Liver (tissue), 3 donors: Measurements from ENCODE around the gene TBX5.

ENCODE experiments used
- GABPA ChIP-seq, 2 donors: IDR thresholded peaks in 1 of 2; conservative IDR thresholded peaks in 1 of 2; 2 replicates each; pipeline ENCODE4 v1.6.1; 2016; ENCODE audit warnings: antibody characterized with exemption in 2 of 2, mild to moderate bottlenecking in 1 of 2, moderate library complexity in 1 of 2
- HNF4G ChIP-seq: IDR thresholded peaks from 2 replicates; pipeline ENCODE4 v1.6.1; 2016; ENCODE audit warnings: antibody characterized with exemption
- JUND ChIP-seq, 2 donors: IDR thresholded peaks; 2 replicates each; pipeline ENCODE4 v1.6.1; 2016; ENCODE audit warnings: antibody characterized with exemption in 2 of 2
- SP1 ChIP-seq: IDR thresholded peaks from 2 replicates; pipeline ENCODE4 v1.6.1; 2018; ENCODE audit warnings: antibody characterized with exemption, mild to moderate bottlenecking
- TAF1 ChIP-seq: conservative IDR thresholded peaks from 2 replicates; pipeline ENCODE4 v1.6.1; 2016; ENCODE audit warnings: antibody characterized with exemption, mild to moderate bottlenecking
- YY1 ChIP-seq: IDR thresholded peaks from 2 replicates; pipeline ENCODE4 v1.6.1; 2016; ENCODE audit warnings: antibody characterized with exemption, mild to moderate bottlenecking
- TF ChIP-seq, protein P1 (sequence below): IDR thresholded peaks from 2 replicates; pipeline ENCODE4 v1.6.1; 2016; ENCODE audit warnings: antibody characterized with exemption
- TF ChIP-seq, protein P2 (sequence below): fragments of 150-350 bp; IDR thresholded peaks from 2 replicates; pipeline ENCODE4 v1.5.1; 2017; ENCODE audit warnings: improper control_type of control experiment, low read depth, low read length; ENCODE audit not compliant: missing input control
- TF ChIP-seq, protein P3 (sequence below): IDR thresholded peaks from 2 replicates; pipeline ENCODE4 v1.6.1; 2016; ENCODE audit warnings: antibody characterized with exemption, mild to moderate bottlenecking
- TF ChIP-seq, protein P4 (sequence below): IDR thresholded peaks from 2 replicates; pipeline ENCODE4 v1.6.1; 2016; ENCODE audit warnings: antibody characterized with exemption
- donor health status: healthy.
- donor health status: healthy.

DNA sequence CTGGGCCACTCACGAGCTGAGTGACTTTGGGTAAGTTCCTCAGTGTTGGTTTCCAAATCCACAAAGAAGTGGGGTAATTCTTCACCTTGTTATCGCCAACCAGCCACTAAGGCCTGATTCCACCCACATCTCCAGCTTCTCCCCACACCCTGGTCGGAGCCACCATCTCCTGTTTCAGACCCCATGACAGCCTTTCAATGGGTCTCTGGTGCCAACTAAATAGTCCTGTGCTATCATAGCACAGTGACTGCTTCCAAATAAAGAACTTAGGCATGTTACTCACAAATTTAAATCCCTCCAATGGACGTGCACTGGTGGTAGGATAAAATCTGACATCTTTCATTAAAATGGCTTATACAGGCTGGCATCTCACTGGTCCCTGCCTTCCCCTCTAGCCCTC is 44.0 kb downstream of the TBX5 start:
- TF ChIP-seq, protein P1, sequence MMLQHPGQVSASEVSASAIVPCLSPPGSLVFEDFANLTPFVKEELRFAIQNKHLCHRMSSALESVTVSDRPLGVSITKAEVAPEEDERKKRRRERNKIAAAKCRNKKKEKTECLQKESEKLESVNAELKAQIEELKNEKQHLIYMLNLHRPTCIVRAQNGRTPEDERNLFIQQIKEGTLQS = no peak
- TF ChIP-seq, protein P2, sequence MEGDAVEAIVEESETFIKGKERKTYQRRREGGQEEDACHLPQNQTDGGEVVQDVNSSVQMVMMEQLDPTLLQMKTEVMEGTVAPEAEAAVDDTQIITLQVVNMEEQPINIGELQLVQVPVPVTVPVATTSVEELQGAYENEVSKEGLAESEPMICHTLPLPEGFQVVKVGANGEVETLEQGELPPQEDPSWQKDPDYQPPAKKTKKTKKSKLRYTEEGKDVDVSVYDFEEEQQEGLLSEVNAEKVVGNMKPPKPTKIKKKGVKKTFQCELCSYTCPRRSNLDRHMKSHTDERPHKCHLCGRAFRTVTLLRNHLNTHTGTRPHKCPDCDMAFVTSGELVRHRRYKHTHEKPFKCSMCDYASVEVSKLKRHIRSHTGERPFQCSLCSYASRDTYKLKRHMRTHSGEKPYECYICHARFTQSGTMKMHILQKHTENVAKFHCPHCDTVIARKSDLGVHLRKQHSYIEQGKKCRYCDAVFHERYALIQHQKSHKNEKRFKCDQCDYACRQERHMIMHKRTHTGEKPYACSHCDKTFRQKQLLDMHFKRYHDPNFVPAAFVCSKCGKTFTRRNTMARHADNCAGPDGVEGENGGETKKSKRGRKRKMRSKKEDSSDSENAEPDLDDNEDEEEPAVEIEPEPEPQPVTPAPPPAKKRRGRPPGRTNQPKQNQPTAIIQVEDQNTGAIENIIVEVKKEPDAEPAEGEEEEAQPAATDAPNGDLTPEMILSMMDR = no peak
- TF ChIP-seq JUND (IDR thresholded peaks at IDR 0.05) = no peak
- TF ChIP-seq YY1 = no peak
- TF ChIP-seq, protein P3, sequence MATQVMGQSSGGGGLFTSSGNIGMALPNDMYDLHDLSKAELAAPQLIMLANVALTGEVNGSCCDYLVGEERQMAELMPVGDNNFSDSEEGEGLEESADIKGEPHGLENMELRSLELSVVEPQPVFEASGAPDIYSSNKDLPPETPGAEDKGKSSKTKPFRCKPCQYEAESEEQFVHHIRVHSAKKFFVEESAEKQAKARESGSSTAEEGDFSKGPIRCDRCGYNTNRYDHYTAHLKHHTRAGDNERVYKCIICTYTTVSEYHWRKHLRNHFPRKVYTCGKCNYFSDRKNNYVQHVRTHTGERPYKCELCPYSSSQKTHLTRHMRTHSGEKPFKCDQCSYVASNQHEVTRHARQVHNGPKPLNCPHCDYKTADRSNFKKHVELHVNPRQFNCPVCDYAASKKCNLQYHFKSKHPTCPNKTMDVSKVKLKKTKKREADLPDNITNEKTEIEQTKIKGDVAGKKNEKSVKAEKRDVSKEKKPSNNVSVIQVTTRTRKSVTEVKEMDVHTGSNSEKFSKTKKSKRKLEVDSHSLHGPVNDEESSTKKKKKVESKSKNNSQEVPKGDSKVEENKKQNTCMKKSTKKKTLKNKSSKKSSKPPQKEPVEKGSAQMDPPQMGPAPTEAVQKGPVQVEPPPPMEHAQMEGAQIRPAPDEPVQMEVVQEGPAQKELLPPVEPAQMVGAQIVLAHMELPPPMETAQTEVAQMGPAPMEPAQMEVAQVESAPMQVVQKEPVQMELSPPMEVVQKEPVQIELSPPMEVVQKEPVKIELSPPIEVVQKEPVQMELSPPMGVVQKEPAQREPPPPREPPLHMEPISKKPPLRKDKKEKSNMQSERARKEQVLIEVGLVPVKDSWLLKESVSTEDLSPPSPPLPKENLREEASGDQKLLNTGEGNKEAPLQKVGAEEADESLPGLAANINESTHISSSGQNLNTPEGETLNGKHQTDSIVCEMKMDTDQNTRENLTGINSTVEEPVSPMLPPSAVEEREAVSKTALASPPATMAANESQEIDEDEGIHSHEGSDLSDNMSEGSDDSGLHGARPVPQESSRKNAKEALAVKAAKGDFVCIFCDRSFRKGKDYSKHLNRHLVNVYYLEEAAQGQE = no peak
- TF ChIP-seq GABPA (IDR thresholded peaks at IDR 0.05 in 1 of 2, conservative IDR thresholded peaks at IDR 0.05 in 1 of 2) = no peak
- TF ChIP-seq, protein P4, sequence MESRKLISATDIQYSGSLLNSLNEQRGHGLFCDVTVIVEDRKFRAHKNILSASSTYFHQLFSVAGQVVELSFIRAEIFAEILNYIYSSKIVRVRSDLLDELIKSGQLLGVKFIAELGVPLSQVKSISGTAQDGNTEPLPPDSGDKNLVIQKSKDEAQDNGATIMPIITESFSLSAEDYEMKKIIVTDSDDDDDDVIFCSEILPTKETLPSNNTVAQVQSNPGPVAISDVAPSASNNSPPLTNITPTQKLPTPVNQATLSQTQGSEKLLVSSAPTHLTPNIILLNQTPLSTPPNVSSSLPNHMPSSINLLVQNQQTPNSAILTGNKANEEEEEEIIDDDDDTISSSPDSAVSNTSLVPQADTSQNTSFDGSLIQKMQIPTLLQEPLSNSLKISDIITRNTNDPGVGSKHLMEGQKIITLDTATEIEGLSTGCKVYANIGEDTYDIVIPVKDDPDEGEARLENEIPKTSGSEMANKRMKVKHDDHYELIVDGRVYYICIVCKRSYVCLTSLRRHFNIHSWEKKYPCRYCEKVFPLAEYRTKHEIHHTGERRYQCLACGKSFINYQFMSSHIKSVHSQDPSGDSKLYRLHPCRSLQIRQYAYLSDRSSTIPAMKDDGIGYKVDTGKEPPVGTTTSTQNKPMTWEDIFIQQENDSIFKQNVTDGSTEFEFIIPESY = no peak
- TF ChIP-seq SP1 = no peak
- no peak for TF ChIP-seq HNF4G
- TF ChIP-seq TAF1 = no peak
